Urothelium cell line (cell line): ENCODE data around the gene ESYT2.
"Not testable (repeated sequence)": the region's sequence is repeated elsewhere in the genome, so short reads cannot be mapped to it uniquely, and the experiment has no call there.

Experiments used
- DNase-seq: peaks from one replicate; pipeline ENCODE4 v3.0.0; 2011; ENCODE audit warnings: low spot score, mixed read lengths
- FAIRE-seq: peaks from 2 replicates; lab custom pipeline; 2011; peaks lifted over from hg19 to GRCh38; lab: Jason Lieb, UNC

ESYT2 gene

DNA sequence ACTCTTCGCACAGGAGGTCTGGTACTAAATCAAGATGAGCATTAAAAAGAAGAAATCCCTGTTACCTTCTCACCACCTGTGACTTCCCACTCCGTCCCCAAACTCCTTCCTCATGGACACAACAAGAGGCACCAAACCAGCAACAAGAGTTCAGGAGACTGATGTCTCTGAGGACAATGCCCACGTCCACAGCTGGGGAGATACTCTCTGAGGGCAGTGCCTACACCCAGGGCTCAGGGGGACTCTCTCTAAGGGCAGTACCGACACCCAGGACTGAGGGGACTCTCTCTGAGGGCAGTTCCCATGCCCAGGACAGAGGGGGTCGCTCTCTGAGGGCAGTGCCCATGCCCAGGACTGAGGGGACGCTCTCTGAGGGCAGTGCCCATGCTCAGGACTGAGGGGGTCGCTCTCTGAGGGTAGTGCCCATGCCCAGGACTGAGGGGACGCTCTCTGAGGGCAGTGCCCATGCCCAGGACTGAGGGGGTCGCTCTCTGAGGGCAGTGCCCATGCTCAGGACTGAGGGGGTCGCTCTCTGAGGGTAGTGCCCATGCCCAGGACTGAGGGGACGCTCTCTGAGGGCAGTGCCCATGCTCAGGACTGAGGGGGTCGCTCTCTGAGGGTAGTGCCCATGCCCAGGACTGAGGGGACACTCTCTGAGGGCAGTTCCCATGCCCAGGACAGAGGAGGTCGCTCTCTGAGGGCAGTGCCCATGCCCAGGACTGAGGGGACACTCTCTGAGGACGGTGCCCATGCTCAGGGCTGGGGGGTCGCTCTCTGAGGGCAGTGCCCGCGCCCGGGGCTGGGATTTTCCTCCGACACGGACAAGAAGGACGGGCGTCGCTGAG, 125.4 kb downstream of the ESYT2 start:
- DNase-seq, FAIRE-seq: not testable (repeated sequence)

DNA sequence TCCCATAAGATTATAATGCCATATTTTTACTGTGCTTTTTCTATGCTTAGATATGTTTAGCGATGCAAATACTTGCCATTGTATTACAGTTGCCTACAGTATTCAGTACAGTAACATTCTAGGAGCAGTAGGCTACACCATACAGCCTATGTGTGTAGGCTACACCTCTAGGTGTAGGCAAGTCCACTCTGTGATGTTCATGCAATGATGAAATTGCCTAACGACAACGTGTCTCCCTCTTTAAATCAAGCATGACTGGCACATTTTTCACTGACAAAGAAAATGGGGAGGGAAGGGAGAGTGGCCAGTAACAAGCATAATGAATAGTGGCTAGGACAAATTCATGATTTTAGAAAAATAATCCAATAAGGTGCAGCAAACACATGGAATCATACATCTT, 126.4 kb downstream of the ESYT2 start:
- FAIRE-seq (no peak), DNase-seq (no peak)

DNA sequence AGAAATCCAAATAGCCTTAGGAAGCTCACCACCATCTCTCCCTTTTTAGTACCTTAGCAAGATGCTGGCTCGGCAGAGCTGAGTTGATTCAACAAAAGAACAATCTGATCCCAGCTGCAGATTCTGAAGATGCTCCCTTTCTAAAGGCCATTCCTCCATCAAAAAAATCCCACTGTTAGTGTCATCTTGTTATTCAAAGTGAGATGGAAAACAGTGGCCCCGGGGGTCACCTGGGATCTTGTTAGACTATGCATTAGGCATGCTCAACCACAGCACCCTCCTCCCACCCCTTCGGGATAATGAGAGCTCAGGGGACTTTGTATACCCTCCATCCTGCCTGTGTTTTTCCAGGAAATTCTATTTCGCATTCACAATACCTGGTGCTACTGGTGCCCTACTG, 127.1 kb downstream of the ESYT2 start:
- FAIRE-seq, result no peak
- DNase-seq, result no peak

DNA sequence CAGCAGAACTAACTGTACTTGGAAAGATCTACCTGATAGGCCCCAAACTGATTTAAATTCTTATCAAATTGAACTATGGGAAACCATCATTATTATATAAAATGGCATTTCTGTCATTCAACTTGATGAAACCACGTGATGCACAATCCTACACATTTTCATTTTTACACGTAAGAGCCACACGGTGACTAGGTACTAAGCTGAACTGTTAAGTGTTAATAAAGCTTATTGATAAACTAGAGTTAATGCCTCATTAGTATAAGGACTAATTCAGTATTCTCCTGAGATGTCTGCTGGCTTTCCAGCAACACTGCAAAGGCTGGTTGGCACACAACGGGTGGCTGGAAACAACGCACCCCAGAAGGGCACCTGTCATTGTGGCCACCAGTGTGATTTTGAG, 129.3 kb downstream of the ESYT2 start:
- FAIRE-seq (no peak), DNase-seq (no peak)

DNA sequence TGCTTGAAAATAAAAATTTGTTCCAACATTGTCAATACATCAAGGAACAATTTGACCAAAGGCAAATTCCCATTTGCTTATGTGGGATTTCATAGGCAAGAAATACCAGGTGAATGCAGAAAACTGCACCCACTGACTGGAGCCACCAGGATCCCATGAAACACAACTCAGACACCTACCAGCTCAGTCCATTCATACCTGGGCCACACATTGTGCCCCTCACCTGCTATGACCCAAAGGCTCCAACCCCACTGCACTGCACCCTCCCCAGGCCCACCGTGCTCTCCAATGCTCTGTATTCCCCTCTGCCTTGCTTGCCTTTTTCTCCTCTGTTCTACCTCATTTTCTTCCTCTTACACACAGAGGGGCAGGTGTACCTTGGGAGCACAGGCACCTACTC, 130.0 kb downstream of the ESYT2 start:
- DNase-seq, result no peak
- FAIRE-seq, result no peak

DNA sequence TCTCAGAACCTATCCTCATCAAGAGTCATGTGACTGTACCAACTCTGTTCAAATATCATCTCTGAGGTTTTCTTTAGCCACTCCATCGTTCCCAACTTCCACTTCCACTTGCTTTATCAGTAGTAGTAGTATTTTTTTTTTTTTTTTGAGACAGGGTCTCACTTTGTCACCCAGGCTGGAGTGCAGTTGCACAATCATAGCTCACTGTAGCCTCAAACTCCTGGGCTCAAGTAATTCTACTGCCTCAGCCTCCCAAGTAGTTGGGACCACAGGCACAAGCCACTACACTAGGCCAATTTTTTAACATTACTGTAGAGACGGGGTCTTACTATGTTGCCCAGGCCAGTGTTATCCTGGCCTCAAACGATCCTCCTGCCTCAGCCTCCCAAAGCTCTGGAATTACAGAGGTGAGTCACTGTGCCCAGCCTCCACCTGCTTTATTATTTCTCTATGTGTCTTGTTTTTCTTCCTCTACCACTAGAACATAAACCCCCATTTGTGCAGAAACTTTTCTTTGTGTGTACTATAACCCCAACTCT, 130.6 kb downstream of the ESYT2 start:
- FAIRE-seq (no peak), DNase-seq (no peak)

DNA sequence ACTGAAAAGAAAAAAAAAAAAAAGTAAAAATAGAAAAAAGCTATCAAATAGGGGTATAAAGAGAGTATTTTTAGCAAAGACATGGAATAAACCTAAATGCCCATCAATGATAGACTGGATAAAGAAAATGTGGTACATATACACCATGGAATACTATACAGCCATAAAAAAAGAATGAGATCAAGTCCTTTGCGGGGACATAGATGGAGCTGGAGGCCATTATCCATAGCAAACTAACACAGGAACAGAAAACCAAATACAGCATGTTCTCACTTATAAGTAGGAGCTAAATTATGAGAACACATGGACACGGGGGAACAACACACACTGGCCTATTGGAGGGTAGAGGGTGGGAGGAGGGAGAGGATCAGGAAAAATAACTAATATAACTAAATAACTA, 131.7 kb downstream of the ESYT2 start:
- FAIRE-seq, DNase-seq: not testable (repeated sequence)

DNA sequence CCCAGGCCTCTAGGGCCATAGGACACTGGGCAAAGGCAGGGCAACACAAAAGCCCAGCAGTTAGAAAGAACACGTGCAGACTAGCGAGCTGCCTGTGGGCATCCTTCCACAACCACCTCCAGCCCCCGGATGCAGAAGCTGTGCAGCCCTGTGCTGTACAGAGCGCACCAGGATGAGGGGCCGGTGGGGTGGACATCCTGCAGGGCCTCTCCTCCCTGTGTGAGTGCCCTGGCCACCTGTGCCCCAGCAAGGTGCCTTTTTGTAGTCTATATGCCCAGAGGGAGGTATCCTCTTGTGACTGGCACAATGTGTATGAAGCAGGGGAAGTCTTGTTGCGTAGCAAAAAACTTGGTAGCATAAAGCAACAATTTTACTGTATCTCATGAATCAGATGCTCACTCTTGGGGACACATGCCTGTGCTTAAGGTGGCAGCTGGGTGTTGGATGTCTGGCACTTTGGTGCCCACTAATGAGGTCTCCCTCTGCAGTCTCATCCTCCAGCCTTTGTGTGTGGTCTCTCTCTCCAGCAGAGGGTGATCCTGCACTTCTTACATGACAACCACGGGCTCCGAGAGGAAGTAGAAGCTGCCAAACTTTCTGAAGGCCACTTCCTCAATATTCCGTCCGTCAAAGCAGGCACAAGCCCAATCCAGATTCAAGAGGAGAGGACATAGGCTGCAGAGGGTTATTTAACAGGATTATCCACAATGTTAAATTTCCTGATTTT, 133.4 kb downstream of the ESYT2 start:
- no peak for FAIRE-seq
- DNase-seq, result no peak

DNA sequence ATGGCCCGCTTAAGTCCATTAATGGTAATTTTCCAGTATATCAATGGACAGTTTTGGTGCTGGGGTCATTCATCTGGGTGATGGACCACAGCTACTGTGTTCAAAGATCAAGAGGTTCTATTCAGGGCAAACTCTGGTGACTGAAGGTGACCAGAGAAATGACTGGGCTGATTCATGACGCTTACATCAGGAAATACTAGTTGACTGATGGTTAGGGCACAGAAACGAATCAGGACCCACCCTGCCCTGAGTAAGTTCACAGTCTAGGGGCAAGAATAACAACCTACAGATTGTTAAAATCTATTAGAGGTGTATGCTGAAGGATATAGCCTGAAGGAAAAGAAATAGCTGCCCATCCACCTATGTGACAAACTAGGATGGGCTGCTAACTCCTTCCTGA, 134.3 kb downstream of the ESYT2 start:
- FAIRE-seq (no peak), DNase-seq (no peak)

DNA sequence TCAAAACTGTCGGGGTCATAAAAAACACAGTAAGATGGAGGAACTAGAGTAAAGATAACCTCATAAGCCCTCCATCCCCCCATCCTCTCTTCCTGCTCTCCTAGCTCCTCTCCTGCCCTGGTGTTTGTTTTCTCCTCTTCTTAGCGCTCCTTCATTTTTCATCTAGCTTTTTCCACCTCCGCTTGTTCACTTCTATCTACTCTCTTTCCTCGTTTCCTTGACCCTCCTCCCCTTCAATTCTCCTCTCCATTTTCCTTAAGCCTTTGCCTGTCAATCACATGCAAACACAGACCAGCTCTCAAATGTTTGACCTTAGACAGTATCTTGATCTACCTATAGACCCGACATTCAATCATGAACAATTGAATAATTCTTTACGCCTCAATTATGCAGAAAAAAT, 134.7 kb downstream of the ESYT2 start:
- DNase-seq, result no peak
- FAIRE-seq, result no peak

DNA sequence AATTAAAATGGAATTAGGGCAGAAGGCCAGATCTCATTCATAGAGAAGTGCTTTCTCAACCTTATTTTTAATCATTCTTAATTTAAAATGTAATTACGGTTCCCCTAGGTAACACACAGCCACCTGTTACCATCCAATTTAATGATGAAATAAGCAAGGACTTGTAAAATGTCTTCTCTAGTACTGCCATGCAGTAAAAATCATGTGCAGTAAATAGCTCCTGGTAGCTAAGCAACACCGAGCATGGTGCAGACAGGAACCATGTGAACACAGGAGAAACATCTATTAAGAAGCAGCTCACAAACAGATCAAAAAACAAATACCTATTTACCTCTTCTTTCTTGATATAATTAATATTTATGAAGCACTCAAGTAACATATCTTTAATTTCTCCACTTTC, 139.8 kb downstream of the ESYT2 start:
- no peak for FAIRE-seq

DNA sequence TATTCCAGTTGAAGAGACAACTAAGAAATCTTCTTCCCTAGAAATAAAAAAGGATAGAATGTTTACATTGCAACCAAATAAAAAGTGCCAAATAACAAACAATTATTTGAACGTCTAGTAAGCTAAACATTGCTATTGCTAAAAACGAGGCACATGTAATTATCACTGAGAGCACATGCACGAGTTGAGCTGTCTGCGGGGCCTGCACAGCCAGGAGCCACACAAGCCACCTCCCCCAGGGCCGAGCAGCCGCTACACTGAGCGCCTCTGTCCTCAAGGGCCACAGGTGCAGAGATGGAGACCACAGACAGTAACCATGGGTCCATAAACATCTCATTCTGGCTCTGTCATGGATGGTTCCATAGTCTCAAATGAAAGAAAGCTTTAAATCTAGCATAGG, 141.9 kb downstream of the ESYT2 start:
- FAIRE-seq, result no peak
- DNase-seq, result no peak

More for the DNA sequence above, 139.8 kb downstream of the ESYT2 start:
- DNase-seq, result no peak

DNA sequence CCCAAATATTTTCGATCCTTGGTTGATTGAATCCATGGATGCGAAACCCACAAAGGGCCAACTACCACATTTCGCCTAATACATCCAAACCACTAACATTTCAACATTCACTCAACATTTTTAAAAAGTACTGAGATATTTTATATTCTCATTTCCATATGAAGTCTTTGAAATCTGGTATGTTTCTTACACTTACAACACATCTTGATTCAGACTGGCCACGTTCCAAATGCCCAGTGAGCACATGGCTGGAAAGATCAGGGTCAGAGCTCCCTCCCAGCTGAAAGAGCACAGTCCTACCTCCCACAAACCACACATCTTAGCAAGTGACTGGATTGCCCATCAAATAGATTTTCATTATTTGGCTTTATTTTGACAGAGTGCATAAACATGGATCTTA, 143.6 kb downstream of the ESYT2 start:
- FAIRE-seq (no peak), DNase-seq (no peak)

DNA sequence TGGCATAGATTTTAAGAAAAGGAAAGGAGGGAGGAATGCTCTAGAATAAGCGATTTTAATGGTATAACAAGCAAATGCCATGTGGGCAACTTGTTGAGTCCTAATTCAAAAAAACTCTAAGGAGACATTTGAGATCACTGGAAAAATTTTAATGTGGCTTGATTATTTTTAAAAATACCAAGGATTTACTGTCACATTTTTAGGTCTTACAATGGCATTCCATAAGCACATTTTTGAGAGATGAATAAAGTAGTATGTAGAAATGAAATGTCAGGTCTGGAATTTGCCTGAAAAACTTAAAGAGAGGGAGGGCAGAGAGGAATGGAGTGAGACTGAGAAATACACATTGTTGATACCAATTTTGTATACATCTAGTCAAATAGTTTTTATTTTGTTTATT, 145.0 kb downstream of the ESYT2 start:
- DNase-seq (no peak), FAIRE-seq (no peak)

DNA sequence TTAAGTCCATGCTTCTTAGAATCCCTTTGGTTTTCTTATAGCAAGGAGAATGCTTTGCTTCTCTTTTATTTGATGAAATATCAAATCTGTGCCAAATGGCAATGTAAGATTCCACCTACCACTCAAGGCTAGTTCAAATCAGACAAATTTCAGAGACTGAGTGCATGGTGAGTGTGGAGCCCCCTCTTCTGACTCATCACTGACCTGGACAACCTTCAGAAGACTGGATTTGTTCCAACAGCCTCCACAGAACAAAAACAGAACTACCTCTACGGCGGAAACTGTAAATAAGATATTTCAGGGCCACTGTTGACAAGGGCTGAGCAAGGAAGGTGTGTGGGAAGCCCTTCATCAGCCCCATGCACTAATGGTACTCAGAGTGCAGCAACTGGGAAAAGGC, 145.8 kb downstream of the ESYT2 start:
- DNase-seq (no peak), FAIRE-seq (no peak)

DNA sequence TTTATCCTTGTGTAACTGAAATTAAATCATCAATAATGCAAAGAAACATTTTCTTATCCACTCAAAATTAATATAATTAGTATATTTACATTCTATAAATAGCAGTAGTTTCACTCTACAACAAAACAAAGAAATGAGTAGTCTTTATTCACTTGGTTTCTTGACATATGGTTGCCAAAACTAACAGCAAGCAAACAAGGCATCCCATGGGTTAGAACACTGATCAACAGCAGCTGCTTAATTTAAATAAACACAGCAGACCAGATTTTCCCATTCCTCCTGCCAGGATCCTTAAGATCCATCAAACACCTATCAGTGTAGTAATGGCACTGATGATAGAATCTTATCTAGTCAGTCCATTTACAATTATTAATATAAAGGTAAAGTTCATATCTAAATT, 146.9 kb downstream of the ESYT2 start:
- FAIRE-seq (no peak), DNase-seq (no peak)
